Brain microvascular endothelial cell (primary cell): Measurements from ENCODE around the gene OAS1.
"Not testable (repeated sequence)": the region's sequence is repeated elsewhere in the genome, so short reads cannot be mapped to it uniquely, and the experiment has no call there.

Experiments used
- DNase-seq: peaks from one replicate; pipeline ENCODE4 v3.0.0-alpha.2; 2020
- H3K27ac ChIP-seq: fragments of 250-450 bp; sonication (Bioruptor Pico); 2 replicates; pipeline ENCODE4 v1.5.1; 2020; ENCODE audit warnings: mild to moderate bottlenecking, moderate library complexity
- H3K27me3 ChIP-seq: fragments of 250-450 bp; sonication (Bioruptor Pico); replicated peaks from 2 replicates; pipeline ENCODE4 v1.5.1; 2020; ENCODE audit warnings: mild to moderate bottlenecking
- H3K36me3 ChIP-seq: fragments of 250-450 bp; sonication (Bioruptor Pico); replicated peaks from 2 replicates; pipeline ENCODE4 v1.5.1; 2020; ENCODE audit warnings: mild to moderate bottlenecking
- H3K4me3 ChIP-seq: 2 replicates; pipeline ENCODE4 v1.5.1; 2011; ENCODE audit warnings: low read depth, mild to moderate bottlenecking, control low read depth, low read length, moderate library complexity
- in situ Hi-C: cut with HindIII; loops from 2 replicates; pipeline ENCODE4 v1.10.0; 2017; ENCODE audit warnings: low sequenced_read_pairs, low pct_ligation_motif_present
- TF ChIP-seq, protein P1 (sequence below): IDR thresholded peaks from 2 replicates; pipeline ENCODE4 v1.5.1; 2011; ENCODE audit warnings: low read depth, mild to moderate bottlenecking, moderate library complexity, low read length, control low read depth, inconsistent platforms; ENCODE audit errors: missing control alignments

The OAS1 gene

DNA sequence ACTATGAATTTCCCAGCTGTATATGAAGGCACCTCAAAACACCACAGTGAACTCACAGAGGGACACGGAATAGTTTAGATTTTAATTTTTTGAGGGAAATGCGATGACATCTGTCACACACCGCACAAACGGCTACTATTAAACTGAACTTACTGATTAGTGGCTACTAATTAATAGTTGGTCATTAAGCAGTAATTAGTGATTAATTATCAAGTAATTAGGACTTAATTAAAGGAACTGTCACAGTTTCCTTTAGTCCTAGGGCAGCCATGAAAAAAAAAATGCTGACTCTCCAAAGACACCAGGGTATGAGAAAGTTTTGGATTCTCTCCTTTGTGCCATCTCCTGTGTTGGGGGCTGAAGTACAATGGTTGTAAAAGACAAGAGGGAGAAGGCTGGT lies 2.9 kb downstream of the OAS1 start:
- no peaks in the 10 kb centered on the region for H3K36me3 ChIP-seq
- H3K4me3 ChIP-seq: no peak overlapping the region
- no peak for DNase-seq
- H3K27ac ChIP-seq: no peak overlapping the region
- no peaks in the 10 kb centered on the region for H3K27me3 ChIP-seq
- TF ChIP-seq, protein P1, sequence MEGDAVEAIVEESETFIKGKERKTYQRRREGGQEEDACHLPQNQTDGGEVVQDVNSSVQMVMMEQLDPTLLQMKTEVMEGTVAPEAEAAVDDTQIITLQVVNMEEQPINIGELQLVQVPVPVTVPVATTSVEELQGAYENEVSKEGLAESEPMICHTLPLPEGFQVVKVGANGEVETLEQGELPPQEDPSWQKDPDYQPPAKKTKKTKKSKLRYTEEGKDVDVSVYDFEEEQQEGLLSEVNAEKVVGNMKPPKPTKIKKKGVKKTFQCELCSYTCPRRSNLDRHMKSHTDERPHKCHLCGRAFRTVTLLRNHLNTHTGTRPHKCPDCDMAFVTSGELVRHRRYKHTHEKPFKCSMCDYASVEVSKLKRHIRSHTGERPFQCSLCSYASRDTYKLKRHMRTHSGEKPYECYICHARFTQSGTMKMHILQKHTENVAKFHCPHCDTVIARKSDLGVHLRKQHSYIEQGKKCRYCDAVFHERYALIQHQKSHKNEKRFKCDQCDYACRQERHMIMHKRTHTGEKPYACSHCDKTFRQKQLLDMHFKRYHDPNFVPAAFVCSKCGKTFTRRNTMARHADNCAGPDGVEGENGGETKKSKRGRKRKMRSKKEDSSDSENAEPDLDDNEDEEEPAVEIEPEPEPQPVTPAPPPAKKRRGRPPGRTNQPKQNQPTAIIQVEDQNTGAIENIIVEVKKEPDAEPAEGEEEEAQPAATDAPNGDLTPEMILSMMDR: no peak
- in situ Hi-C loops: no loop called here

DNA sequence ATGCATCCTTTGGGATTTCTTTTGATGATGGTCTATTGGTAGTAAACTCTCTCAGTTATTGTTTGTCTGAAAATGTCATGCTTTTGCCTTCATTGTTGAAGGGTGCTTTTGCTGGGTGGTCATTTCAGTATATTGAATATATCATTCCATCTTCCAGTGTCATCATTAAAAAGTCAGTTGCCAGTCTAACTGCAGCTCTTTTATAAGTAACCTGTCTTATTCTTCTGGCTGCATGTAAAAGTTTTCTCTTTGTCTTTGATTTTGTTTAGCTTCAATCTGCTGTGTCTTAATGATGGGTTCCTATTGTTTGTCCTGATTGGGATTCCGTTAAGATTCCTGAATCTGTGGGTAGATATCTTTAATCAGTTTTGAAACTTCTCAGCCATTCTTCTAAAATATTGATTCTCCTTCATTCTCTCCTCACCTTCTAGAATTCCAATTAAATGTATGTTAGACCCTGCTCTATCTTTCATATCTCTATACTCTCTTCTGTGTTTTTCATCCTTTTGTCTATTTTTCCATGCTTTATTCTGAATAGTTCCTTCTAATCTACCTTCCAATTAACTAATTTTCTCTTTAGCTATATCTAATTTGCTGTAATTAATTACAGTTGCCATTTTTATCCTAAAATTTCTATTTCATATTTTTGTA lies 6.4 kb downstream of the OAS1 start:
- Histone ChIP-seq H3K4me3 (no peak overlapping the region), H3K27ac (no peak overlapping the region), H3K36me3 (no peaks in the 10 kb centered on the region), H3K27me3 (no peaks in the 10 kb centered on the region)
- no peak for DNase-seq
- TF ChIP-seq, protein P1: no peak
- in situ Hi-C loops: no loop called here

DNA sequence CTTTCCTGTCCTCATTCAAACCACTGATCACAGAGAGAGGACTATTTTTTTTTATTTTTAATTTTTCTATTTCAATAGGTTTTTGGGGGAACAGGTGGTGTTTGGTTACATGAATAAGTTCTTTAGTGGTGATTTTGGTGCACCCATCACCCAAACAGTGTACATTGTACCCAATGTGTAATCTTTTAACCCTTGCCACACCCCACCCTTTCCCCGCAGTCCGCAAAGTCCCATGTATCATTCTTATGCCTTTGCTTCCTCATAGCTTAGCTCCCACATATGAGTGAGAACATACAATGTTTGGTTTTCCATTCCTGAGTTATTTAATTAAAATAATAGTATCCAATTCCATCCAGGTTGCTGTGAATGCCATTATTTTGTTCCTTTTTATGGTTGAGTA lies 7.1 kb downstream of the OAS1 start:
- H3K27ac ChIP-seq, H3K27me3 ChIP-seq, DNase-seq, H3K36me3 ChIP-seq, H3K4me3 ChIP-seq, in situ Hi-C loops: not testable (repeated sequence)

DNA sequence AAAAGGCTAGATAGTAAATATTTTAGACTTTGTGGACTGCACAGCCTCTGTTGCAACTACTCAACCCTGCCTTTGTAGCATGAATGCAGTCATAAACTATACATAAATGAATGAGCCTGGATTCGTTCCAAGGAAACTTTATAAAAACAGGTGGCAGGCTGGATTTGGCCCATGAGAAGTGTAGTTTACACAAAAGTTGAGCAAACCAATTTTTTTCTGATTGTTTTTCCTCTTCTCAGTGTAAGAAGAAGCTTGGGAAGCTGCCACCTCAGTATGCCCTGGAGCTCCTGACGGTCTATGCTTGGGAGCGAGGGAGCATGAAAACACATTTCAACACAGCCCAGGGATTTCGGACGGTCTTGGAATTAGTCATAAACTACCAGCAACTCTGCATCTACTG lies 9.5 kb downstream of the OAS1 start:
- no peaks in the 10 kb centered on the region for H3K27me3 ChIP-seq
- no peaks in the 10 kb centered on the region for H3K36me3 ChIP-seq
- TF ChIP-seq, protein P1: no peak
- no peak for DNase-seq
- no peak overlapping the region for H3K4me3 ChIP-seq
- in situ Hi-C loops: no loop called here
- H3K27ac ChIP-seq: no peak overlapping the region

DNA sequence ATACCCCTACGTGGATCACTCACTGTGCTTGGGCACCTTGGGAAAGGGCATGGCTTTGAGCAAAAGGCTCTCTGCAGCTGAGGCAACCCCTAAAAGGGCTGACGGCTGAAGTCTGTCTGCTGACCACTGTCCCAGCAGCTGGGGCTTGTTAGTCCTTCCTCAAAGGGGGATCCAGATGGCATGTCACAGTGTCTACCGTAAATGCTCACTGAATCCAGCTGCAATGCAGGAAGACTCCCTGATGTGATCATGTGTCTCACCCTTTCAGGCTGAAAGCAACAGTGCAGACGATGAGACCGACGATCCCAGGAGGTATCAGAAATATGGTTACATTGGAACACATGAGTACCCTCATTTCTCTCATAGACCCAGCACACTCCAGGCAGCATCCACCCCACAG lies 12.4 kb downstream of the OAS1 start:
- H3K27ac ChIP-seq: no peak overlapping the region
- TF ChIP-seq, protein P1: no peak
- in situ Hi-C loops: no loop called here
- H3K27me3 ChIP-seq: no peaks in the 10 kb centered on the region
- DNase-seq: no peak
- H3K4me3 ChIP-seq: no peak overlapping the region
- H3K36me3 ChIP-seq: no peaks in the 10 kb centered on the region

DNA sequence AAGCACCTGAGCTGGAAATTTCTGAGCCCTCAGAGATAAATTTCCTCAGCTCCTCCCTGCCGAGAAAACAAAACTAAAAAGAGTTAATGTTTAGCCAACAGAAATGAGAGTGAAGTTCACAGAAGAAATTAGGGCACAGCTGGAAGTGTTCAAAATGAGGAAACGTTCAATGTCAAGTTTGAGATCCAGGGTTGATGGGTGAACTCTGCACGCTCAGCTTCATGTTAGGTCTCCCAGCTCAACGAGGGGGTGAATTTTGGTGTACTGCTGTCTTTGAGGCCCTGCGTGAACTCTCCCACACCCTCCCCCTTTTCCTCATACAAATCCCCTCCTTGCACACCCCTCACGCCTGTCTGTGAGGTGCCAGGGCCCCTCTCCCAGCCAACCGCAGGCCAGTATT lies 18.2 kb downstream of the OAS1 start:
- Histone ChIP-seq H3K27ac (no peak overlapping the region), H3K27me3 (no peaks in the 10 kb centered on the region), H3K4me3 (no peak overlapping the region), H3K36me3 (no peaks in the 10 kb centered on the region)
- TF ChIP-seq, protein P1: no peak
- DNase-seq: no peak
- in situ Hi-C loops: no loop called here

DNA sequence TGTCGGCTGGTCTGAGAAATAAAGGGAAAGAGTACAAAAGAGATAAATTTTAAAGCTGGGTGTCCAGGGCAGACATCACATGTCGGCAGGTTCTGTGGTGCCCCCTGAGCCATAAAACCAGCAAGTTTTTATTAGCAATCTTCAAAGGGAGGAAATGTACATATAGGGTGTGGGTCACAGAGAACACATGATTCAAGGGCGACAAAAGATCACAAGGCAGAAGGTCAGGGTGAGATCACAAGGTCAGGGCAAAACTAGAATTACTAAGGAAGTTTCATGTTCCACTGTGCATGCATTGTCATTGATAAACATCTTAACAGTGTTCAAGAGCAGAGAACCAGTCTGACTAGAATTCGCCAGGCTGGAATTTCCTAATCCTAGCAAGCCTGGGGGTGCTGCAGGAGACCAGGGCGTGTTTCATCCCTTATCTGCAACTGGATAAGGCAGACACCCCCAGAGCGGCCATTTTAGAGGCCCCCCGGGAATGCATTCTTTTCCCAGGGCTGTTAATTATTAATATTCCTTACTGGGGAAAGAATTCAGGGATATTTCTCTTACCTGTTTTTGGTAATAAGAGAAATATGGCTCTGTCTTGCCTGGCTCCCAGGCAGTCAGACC lies 19.8 kb downstream of the OAS1 start:
- DNase-seq, H3K27ac ChIP-seq, in situ Hi-C loops, H3K36me3 ChIP-seq, H3K4me3 ChIP-seq, H3K27me3 ChIP-seq: not testable (repeated sequence)
